GM21576 (cell line): Measurements from ENCODE around the gene JAZF1.
A peak's percentile ranks its signal among the peaks of the same experiment; 100 is the strongest.

ENCODE experiments used
- ATAC-seq: cut with Tn5 transposase; IDR thresholded peaks from one replicate; pipeline ENCODE4 v1.9.1; 2021; ENCODE audit warnings: mild to moderate bottlenecking, moderate library complexity; ENCODE audit not compliant: unreplicated experiment

JAZF1 gene

GRCh38 chr7:28168393-28169158 is 12.0 kb downstream of the JAZF1 start:
- ATAC-seq, result no peak

- ATAC-seq, result no peak
Observed at GRCh38 chr7:28166982-28167715, 13.4 kb downstream of the JAZF1 start.

- ATAC-seq, result no peak
Observed at GRCh38 chr7:28165961-28166955, 14.3 kb downstream of the JAZF1 start.

GRCh38 chr7:28165261-28165660 is 15.3 kb downstream of the JAZF1 start:
- no peak for ATAC-seq

- ATAC-seq, result no peak
Observed at GRCh38 chr7:28163949-28164348, 16.6 kb downstream of the JAZF1 start.

GRCh38 chr7:28161331-28161730 is 19.3 kb downstream of the JAZF1 start:
- ATAC-seq, result no peak

GRCh38 chr7:28160551-28160991 is 20.0 kb downstream of the JAZF1 start:
- ATAC-seq, result no peak

- no peak for ATAC-seq
Observed at GRCh38 chr7:28157831-28158416, 22.7 kb downstream of the JAZF1 start.

- ATAC-seq, result no peak
Observed at GRCh38 chr7:28157076-28157745, 23.4 kb downstream of the JAZF1 start.

- no peak for ATAC-seq
Observed at GRCh38 chr7:28156401-28156800, 24.2 kb downstream of the JAZF1 start.

- ATAC-seq, result no peak
Observed at GRCh38 chr7:28155964-28156363, 24.6 kb downstream of the JAZF1 start.

GRCh38 chr7:28155019-28155660 is 25.5 kb downstream of the JAZF1 start:
- ATAC-seq, result peak; percentile 87

- ATAC-seq, result no peak
Observed at GRCh38 chr7:28152594-28152993, 28.0 kb downstream of the JAZF1 start.

- peak; percentile 36 for ATAC-seq
Observed at GRCh38 chr7:28151965-28152364, 28.6 kb downstream of the JAZF1 start.

- ATAC-seq, result no peak
Observed at GRCh38 chr7:28149291-28150101, 31.1 kb downstream of the JAZF1 start.

GRCh38 chr7:28145931-28146330 is 34.7 kb downstream of the JAZF1 start:
- ATAC-seq, result no peak

- ATAC-seq, result no peak
Observed at GRCh38 chr7:28145090-28145626, 35.4 kb downstream of the JAZF1 start.

- ATAC-seq, result no peak
Observed at GRCh38 chr7:28144266-28144665, 36.3 kb downstream of the JAZF1 start.

- no peak for ATAC-seq
Observed at GRCh38 chr7:28142650-28143049, 37.9 kb downstream of the JAZF1 start.
